HTERT RPE-1 (cell line): ENCODE data around the gene ASB5.

Experiments used
- in situ Hi-C: fragments of 300-500 bp; cut with MboI; formaldehyde crosslinking; loops from 4 replicates; pipeline ENCODE4 v1.14.3; 2020; ENCODE audit warnings: low sequenced_read_pairs

Gene ASB5

GRCh38 chr4:176185051-176185450 lies 84.0 kb downstream of the ASB5 start:
- in situ Hi-C loops, result no loop called here
